HG03439 (cell line): ENCODE results near the gene SCCPDH.
"Not testable (repeated sequence)": the region's sequence is repeated elsewhere in the genome, so short reads cannot be mapped to it uniquely, and the experiment has no call there.

Experiments used
- ATAC-seq: cut with Tn5 transposase; IDR thresholded peaks from one replicate; pipeline ENCODE4 v1.9.1; 2021; ENCODE audit warnings: mild to moderate bottlenecking, moderate library complexity; ENCODE audit not compliant: unreplicated experiment

Gene SCCPDH

DNA sequence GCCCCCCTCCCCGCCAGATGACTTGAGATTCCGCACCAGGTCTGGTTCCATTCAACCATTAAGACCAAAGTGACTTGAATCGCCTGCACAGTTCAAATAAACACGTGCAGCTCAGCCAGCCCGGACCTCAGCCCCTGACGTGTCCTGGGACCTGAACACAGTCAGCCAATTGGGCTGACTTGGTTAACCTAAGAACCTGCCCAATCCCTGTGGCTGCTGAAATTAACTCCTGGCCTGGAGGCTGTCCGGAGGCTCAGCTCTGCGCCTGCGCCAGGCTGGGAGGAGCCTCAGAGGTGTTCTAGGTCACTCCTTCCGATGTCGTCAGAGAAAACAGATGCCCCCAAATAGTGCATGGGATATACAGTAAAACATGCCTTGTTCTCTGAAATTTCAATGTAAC is 73.4 kb downstream of the SCCPDH start:
- ATAC-seq: no peak

DNA sequence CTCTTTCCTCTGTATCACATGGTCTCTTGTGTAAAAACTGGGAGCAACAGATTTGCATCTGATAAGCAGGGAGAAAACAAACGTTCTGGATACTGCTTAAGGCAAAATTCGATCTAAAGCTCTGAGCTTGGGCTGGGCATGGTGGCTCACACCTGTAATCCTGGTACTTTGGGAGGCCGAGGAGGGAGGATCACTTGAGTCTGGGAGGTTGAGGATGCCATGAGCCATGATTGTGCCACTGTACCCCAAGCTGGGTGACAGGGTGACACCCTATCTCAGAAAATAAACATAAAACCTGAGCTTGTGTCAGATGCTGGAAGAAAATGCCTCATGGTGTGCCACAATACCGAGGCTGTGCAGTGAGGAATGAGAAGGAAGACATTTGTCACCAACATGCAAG is 73.9 kb downstream of the SCCPDH start:
- no peak for ATAC-seq

DNA sequence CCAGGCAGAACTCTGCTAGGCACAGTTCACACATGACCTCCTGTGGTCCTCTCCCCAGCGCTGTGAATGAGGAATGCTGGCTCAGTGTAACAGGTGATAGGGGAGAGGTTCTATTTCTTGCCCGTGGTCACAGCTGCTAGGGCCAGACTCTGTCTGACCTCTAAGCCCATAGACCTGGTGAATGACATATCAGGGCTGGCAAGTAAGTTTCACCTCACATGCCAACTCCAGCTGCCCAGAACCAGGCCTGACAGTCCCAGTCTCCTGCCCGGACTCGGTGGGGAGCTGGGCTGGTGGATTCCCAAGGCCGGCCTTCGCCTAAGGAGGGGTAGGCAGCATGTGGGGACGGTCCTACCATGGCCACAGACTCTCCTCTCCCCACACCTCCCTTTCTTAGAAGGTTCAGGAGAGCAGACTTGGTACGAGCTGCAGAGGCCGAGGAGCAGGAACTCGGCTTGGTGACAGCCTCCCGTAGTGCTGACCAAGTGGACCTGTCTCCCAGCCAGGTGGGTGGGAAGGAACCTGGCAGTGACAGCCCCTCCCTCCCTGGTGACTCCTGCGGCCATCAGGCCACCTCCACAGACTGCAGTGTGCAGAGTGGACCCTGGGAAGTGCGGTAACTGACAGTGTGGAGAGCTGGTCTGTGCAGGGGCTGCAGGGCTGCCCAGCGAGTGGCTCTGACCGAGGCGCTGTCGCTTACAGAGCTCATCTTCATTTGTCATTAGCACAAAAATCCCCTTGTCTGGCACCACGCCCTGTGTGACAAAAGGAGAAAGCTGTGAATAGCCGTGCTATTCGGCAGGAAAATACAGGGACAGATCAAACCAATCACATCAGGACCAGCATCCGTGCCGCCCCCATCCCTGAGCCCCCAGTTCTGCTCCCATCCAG is 74.6 kb downstream of the SCCPDH start:
- no peak for ATAC-seq

DNA sequence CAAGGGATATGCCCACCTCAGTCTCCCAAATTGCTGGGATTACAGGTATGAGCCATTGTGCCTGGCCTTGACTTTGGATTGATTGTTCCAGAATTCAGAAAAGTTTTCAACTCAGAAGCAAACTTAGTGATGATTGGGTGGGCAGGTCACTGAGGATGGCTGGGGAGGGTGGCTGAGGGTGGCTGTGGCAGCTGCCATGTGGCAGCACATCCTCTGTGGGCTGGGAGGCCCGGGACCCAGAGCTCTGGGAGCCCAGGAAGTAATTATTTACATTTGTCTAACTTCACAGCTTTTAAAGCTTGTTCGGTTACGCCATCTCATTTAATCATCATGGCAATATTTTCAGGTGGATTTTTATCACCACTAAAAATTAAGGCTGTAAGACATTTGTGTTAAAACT is 76.1 kb downstream of the SCCPDH start:
- ATAC-seq: no peak

DNA sequence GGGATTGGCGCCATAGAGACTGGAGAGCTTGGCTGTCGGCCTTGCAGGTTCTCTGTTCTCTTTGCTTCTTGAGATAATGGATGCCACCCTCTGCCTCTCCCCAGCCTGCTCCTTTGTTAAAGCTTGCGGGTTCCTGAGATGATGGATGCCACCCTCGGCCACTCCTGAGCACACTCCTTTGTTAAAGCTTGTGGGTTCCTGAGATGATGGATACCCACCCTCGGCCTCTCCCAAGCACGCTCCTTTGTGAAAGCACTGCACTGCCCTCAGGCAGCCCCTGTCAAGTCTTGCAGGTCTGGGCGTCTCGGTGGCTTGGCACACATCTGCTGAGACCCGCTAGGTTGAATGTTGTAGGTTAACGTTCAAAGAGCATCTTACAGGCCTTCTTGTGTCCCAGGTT is 76.5 kb downstream of the SCCPDH start:
- no peak for ATAC-seq

DNA sequence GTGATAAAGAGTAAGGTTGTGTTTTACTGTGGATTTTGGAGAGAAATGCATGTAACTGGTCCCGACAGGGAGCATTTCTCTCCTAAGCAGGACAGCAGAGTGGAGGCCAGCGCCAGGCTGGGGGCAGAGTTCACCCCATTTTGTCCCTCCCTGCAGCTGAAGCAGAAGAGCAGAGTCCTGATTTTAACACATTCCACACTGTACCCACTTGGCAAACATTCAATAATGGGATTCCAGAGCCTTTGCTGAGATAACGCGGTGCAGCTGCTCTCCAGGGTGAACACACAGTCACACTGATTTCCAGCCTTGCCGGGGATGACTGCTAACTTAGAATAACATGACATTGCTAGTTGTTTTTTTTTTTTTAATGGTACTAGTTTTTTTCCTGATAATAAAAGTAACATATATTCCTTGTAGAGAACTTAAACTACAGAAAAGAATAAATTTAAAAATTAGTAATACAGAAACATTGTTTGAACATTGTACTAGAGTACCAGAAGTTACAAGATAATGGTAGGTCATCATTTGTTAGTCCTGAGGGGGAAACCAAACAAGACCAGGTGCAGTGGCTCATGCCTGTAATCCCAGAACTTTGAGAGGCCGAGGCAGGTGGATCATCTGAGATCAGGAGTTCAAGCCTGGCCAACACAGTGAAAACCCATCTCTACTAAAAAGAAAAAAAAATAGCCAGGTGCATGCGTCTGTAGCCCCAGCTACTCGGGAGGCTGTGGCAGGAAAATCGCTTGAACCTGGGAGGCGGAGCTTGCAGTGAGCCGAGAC is 77.2 kb downstream of the SCCPDH start:
- ATAC-seq: no peak

DNA sequence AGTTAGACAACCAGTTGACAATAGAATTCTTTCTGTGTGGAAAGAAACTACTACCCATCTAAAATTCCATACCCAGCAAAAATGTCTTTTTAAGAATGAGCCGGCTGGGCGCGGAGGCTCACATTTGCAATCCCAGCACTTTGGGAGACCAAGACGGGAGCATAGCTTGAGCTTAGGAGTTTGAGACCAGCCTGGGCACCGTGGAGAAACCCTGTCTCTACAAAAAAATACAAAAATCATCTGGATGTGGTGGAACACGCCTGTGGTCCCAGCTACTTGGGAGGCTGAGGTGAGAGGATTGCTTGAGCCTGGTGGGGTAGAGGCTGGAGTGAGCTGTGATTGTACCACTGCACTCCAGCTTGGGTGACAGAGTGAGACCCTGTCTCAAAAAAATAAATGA is 79.2 kb downstream of the SCCPDH start:
- no peak for ATAC-seq

DNA sequence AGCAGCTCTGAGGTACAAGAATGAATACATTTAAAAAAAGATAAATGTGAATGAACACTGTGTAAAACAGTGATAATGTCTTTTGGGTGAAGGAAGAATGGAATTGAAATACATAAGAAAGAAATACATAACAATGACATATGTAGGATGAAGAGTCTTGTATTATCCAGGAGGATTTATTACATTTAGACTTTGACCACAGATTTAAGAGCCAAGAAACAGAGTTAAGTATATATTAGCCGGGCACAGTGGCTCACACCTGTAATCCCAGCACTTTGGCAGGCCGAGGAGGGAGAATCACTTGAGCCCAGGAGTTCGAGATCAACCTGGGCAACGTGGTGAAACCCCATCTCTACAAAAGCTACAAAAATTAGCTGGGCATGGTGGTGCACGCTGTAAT is 79.7 kb downstream of the SCCPDH start:
- no peak for ATAC-seq

DNA sequence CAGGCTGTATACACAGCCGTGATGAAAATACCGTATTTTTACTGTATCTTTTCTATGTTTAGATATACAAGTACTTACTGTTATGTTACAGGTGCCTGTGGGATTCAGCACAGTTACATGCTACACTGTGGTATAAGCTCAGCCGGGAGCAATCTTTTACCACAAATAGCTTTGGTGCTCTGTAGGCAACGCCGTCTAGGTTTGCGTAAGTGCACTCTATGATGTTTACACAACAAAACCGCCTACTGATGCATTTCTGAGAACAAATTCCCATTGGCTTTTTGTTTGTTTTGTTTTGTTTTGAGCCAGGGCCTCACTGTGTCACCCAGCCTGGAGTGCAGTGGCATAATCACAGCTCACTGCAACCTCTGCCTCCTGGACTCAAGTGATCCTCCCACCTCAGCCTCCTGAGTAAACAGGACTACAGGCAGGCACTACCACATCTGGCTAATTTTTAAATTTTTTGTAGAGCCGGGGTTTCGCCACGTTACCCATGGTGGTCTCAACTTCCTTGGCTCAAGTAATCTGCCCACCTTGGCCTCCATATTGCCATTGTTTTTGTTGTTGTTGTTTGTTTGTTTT is 81.0 kb downstream of the SCCPDH start:
- no peak for ATAC-seq

DNA sequence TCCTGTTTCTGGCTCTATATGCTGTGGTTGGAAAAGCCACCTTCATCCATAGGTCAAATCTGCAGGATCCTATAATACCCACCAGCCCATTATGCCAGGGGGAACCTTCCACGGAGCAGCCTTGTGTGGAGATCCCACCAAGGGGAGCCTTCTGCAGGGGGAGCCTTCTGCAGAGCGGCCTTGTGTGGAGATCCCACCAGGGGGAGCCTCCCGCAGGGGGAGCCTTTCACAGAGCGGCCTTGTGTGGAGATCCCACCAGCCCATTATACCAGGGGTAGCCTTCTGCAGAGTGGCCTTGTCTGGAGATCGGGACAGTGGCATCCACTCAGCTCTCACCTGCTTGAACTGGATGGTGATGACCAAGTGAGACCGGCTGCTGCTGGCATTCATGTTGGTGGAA is 85.3 kb downstream of the SCCPDH start:
- ATAC-seq: no peak

DNA sequence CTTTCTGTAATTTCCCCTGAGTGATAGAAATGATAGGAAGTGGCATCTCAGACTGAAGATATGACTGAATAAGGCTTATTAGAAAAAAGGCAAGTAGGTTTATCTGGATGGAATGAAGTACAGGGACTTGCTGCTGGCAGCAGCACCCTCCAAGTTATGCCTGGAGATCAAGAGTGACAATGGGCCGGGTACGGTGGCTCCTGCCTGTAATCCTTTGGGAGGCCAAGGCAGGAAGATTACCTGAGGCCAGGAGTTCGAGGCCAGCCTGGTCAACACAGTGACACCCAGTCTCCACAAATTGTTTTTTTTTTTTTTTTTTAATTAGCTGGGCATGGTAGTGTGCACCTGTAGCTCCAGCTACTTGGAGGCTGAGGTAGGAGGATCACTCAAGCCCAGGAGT is 87.8 kb downstream of the SCCPDH start:
- no peak for ATAC-seq

DNA sequence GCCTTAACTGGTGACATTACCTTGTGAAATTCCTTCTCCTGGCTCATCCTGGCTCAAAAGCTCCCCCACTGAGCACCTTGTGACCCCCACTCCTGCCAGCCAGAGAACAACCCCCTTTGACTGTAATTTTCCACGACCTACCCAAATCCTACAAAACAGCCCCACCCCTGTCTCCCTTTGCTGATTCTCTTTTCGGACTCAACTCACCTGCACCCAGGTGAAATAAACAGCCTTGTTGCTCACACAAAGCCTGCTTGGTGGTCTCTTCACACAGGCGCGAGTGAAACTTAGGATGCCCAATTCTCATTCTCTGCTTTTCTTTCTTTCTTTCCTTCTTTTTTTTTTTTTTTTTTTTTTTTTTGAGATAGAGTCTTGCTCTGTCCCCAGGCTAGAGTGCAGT is 89.1 kb downstream of the SCCPDH start:
- not testable (repeated sequence) for ATAC-seq

DNA sequence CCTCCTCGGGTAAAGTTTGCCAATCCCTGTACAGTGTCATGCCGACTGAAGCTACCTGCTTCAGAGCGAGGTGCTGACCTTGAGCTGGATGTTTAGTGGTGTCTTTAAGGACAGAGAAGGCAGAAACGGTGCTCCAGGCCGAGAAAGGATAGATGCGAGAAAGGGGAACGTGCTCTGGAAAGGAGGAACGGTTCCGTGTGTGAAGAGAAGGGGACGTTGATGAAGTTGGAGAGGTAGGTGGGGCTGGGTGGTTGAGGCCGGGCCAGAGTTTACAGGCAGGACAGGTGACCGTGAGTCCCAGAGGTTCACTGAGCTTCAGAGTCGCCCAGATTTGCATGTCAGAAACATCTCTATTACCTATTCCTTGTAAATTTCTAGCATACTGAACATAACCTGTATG is 90.7 kb downstream of the SCCPDH start:
- no peak for ATAC-seq

DNA sequence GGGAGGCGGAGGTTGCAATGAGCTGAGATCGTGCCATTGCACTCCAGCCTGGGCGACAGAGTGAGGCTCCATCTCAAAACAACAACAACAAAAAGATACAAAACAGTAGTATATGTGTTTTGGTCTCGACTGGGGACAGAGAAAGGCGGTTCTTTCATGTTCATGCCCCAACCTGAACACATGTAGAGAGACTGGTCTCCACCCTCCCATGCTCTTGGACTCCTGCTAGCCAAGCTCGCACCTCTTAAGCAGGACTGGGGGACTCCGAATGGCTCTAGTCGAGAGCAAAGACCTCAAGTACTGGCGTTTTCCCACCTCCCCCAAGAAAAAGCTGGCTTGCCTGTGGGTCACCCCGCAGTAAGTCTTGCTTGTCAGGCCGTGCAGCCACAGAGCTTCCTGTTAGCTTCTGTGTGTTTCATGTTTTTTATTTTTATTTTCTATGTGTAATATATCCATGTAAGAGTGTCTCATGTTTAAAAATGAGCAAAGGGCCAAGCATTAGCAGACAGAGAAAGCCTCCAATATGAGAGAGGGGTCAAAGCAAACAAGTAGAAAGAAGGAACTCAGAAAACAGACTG is 91.6 kb downstream of the SCCPDH start:
- no peak for ATAC-seq
